Keratinocyte (primary cell): ENCODE measurements around the gene SP5.

Experiments
- EZH2 ChIP-seq: IDR thresholded peaks from one replicate; pipeline ENCODE4 v1.6.1; 2012; ENCODE audit warnings: inconsistent platforms, mild to moderate bottlenecking, low read length, moderate library complexity
- TF ChIP-seq, protein P1 (sequence below), 3 experiments: IDR thresholded peaks in 1 of 3; conservative IDR thresholded peaks in 1 of 3; optimal IDR thresholded peaks in 1 of 3; 2 replicates in 2 of 3; 3 replicates in 1 of 3; pipeline versions ENCODE3 to v1.5.1; 2011; ENCODE audit warnings: low read length in 3 of 3, mild to moderate bottlenecking in 3 of 3, moderate library complexity in 2 of 3, control low read depth in 1 of 3, inconsistent platforms in 1 of 3; ENCODE audit not compliant: insufficient read depth in 2 of 3; ENCODE audit errors: extremely low read depth in 1 of 3

DNA sequence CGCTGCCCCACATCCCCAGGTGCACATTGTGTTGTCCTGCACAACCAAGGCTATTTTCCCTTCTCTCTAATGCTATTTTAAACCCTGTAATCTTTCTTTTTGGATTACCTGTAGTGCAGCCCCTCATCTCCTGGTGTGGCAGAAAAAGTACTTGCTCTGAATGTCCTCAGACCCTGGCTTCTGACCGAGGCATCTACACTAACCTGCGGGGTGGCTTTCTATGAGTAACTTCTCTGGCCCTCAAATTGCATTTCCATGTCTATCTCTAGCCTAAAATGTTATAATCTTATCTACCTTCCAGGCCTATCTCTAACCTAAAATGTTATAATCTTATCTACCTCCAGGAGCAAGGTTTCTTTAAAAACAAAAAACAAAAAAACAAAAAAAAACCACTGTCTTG, 18.2 kb upstream of the SP5 start:
- no peak for TF ChIP-seq EZH2
- TF ChIP-seq, protein P1, sequence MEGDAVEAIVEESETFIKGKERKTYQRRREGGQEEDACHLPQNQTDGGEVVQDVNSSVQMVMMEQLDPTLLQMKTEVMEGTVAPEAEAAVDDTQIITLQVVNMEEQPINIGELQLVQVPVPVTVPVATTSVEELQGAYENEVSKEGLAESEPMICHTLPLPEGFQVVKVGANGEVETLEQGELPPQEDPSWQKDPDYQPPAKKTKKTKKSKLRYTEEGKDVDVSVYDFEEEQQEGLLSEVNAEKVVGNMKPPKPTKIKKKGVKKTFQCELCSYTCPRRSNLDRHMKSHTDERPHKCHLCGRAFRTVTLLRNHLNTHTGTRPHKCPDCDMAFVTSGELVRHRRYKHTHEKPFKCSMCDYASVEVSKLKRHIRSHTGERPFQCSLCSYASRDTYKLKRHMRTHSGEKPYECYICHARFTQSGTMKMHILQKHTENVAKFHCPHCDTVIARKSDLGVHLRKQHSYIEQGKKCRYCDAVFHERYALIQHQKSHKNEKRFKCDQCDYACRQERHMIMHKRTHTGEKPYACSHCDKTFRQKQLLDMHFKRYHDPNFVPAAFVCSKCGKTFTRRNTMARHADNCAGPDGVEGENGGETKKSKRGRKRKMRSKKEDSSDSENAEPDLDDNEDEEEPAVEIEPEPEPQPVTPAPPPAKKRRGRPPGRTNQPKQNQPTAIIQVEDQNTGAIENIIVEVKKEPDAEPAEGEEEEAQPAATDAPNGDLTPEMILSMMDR (optimal IDR thresholded peaks at IDR 0.05 in 1 of 3, IDR thresholded peaks at IDR 0.05 in 1 of 3, conservative IDR thresholded peaks at IDR 0.05 in 1 of 3; ENCODE audit: extremely low read depth in 1 of 3, insufficient read depth in 2 of 3, low read length in 3 of 3), result no peak
